Suppressor macrophage treated with lipopolysaccharide for 1 hour (primary cell): ENCODE measurements around the gene CD72.
"Not testable (repeated sequence)": the region's sequence is repeated elsewhere in the genome, so short reads cannot be mapped to it uniquely, and the experiment has no call there.

Experiments used
- DNase-seq, 3 donors: peaks; one replicate each; pipeline ENCODE4 v3.0.0-alpha.2; 2020 to 2022

CD72 gene

GRCh38 chr9:35649431-35650340 lies 31.5 kb upstream of the CD72 start:
- peak; percentile 61 to 78 (median 68) for DNase-seq

GRCh38 chr9:35646533-35647265 lies 28.5 kb upstream of the CD72 start:
- peak; percentile 96 to 97 (median 97) for DNase-seq

- DNase-seq: no peak
Observed at GRCh38 chr9:35646153-35646532, 27.9 kb upstream of the CD72 start.

GRCh38 chr9:35645736-35646135 lies 27.5 kb upstream of the CD72 start:
- not testable (repeated sequence) for DNase-seq

GRCh38 chr9:35643046-35643445 lies 24.8 kb upstream of the CD72 start:
- DNase-seq: no peak

GRCh38 chr9:35641478-35641877 lies 23.3 kb upstream of the CD72 start:
- not testable (repeated sequence) for DNase-seq

GRCh38 chr9:35640431-35640830 lies 22.2 kb upstream of the CD72 start:
- not testable (repeated sequence) for DNase-seq

- peak in 2 of 3 donors; percentile 27 to 30 for DNase-seq
Observed at GRCh38 chr9:35639631-35640030, 21.4 kb upstream of the CD72 start.

- DNase-seq: not testable (repeated sequence)
Observed at GRCh38 chr9:35639225-35639624, 21.0 kb upstream of the CD72 start.

- not testable (repeated sequence) for DNase-seq
Observed at GRCh38 chr9:35638751-35639150, 20.5 kb upstream of the CD72 start.

GRCh38 chr9:35637427-35637955 lies 19.3 kb upstream of the CD72 start:
- not testable (repeated sequence) for DNase-seq

GRCh38 chr9:35636877-35637246 lies 18.6 kb upstream of the CD72 start:
- DNase-seq: not testable (repeated sequence)

- DNase-seq: peak in 2 of 3 donors; percentile 55 to 63
Observed at GRCh38 chr9:35636135-35636876, 18.1 kb upstream of the CD72 start.

- DNase-seq: no peak
Observed at GRCh38 chr9:35635730-35636129, 17.5 kb upstream of the CD72 start.

- DNase-seq: no peak
Observed at GRCh38 chr9:35629597-35629996, 11.4 kb upstream of the CD72 start.

- DNase-seq: peak; percentile 45 to 49 (median 47)
Observed at GRCh38 chr9:35628389-35628991, 10.3 kb upstream of the CD72 start.

GRCh38 chr9:35627575-35627974 lies 9.4 kb upstream of the CD72 start:
- no peak for DNase-seq

GRCh38 chr9:35619800-35620158 lies 1.6 kb upstream of the CD72 start:
- no peak for DNase-seq

- DNase-seq: peak; percentile 35 to 64 (median 58)
Observed at GRCh38 chr9:35618854-35619799, 914 bp upstream of the CD72 start.

- DNase-seq: no peak
Observed at GRCh38 chr9:35617548-35617947, 665 bp downstream of the CD72 start.
